ENCODE measurements around the gene FXYD6.

Gene FXYD6

DNA sequence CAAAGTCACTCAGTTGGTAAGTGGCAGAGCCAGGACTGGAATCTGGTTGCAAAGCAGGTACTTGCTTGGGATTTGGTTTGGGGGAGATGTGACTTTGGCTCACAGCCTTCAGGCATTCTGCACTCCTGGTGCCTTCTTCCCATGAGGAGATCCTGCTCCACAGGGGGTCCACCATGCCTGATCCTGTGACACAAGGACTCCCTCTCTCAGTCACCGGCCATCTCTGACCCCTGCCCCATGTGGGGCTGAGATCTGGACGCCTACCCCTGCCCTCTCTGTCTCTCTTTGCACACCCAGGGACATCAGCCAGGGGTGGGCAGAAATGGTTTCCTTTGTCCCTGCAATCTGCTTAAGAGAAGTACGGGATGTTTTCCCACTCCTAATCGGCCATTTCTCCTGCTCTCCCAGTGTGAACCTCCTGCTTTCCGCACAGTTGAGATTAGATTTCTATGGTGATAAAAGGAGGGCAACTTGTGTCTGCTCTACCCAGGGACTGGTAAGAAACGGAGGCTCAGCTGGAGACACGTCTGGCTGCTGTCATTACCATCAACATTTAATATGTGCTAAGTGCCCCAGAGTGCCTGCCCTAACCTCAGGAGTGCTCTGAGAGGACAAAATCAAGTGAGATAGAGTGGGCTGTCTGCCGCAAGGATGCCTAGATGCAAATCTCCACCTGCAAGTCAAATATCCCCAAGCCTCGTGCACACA lies 11.1 kb upstream of the FXYD6 start:
- Mint-ChIP-seq H3K27me3 (ENCODE audit: low read depth, poor library complexity) (peaks cover 20% of the 10 kb centered on the region), H3K36me3 (ENCODE audit: low read depth) (no peaks in the 10 kb centered on the region), H3K4me3 (no peak overlapping the region), H3K9me3 (peaks cover 4% of the 10 kb centered on the region), H3K27ac (no peak overlapping the region), H3K4me1 (peaks cover 39% of the 10 kb centered on the region)
- TF ChIP-seq, protein P1, sequence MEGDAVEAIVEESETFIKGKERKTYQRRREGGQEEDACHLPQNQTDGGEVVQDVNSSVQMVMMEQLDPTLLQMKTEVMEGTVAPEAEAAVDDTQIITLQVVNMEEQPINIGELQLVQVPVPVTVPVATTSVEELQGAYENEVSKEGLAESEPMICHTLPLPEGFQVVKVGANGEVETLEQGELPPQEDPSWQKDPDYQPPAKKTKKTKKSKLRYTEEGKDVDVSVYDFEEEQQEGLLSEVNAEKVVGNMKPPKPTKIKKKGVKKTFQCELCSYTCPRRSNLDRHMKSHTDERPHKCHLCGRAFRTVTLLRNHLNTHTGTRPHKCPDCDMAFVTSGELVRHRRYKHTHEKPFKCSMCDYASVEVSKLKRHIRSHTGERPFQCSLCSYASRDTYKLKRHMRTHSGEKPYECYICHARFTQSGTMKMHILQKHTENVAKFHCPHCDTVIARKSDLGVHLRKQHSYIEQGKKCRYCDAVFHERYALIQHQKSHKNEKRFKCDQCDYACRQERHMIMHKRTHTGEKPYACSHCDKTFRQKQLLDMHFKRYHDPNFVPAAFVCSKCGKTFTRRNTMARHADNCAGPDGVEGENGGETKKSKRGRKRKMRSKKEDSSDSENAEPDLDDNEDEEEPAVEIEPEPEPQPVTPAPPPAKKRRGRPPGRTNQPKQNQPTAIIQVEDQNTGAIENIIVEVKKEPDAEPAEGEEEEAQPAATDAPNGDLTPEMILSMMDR (IDR thresholded peaks at IDR 0.05): no peak
- no peak for DNase-seq

DNA sequence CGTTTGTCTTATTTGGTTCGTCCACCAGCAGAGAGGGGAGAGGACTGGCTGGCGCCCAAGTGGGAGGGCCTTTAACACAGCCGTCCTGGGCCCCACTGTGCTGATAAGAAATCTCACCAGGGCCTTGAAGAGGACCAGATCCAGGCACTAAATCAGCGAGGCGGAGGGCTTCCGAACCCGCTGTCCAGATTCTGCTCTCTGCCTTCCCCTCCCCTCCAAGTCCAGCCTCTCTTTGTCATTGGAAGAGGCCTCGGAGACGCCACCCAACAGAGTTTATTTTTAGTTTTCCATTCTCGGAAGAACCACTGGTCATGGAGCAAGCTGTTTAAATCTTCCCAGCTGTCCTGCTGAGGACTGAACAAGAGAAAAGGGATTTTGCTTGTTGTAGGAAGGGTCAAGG lies 9.3 kb upstream of the FXYD6 start:
- Mint-ChIP-seq H3K27ac (no peak overlapping the region), H3K27me3 (ENCODE audit: low read depth, poor library complexity) (peaks cover 37% of the 10 kb centered on the region), H3K9me3 (peaks cover 4% of the 10 kb centered on the region), H3K36me3 (ENCODE audit: low read depth) (no peaks in the 10 kb centered on the region), H3K4me1 (peaks cover 42% of the 10 kb centered on the region), H3K4me3 (no peak overlapping the region)
- TF ChIP-seq, protein P1 (IDR thresholded peaks at IDR 0.05): no peak
- no peak for DNase-seq

DNA sequence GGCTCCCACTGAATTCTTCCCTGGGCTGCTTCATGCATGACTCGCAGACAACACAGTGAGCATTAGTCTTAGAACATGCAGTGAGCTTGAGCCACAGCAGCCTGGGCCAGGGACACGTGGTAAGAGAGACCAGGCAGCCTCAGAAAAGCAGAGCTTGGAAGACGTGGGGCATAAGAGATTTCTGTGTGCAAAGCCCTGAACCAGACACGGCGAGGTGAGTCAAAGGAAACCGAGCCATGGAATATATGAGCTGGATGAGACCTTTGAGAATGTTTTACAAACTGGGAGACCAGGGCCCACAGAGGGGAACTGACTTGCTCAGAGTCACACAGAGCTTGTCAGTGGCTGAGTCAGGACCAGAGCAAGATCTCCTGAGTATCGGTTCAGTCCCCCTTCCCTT lies 8.5 kb upstream of the FXYD6 start:
- Mint-ChIP-seq H3K27me3 (ENCODE audit: low read depth, poor library complexity) (peaks cover 41% of the 10 kb centered on the region), H3K4me3 (no peak overlapping the region), H3K36me3 (ENCODE audit: low read depth) (no peaks in the 10 kb centered on the region), H3K9me3 (peaks cover 3% of the 10 kb centered on the region), H3K27ac (no peak overlapping the region), H3K4me1 (peaks cover 42% of the 10 kb centered on the region)
- DNase-seq: no peak
- TF ChIP-seq, protein P1 (IDR thresholded peaks at IDR 0.05): no peak

DNA sequence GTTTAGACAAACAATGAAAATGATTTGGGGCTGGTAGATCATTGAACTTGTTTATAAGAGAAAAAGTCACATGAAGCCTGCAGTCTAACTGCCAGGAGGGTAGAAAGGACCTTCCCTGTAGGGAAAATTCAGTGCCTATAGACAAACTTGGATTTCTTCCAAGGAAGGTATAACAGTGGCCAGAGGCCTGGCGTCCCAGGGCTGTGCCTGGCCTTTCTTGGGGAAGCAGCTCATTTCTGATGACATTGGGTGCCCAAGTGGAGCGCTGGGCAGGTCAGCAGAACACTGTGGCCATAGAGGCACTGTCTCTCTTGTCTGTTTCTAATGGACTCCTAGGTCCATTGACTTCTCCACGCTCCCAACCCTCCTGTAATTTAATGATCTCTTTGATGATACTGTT lies 6.6 kb upstream of the FXYD6 start:
- Mint-ChIP-seq H3K4me1 (peaks cover 36% of the 10 kb centered on the region), H3K4me3 (no peak overlapping the region), H3K9me3 (no peaks in the 10 kb centered on the region), H3K27ac (no peak overlapping the region), H3K36me3 (ENCODE audit: low read depth) (no peaks in the 10 kb centered on the region), H3K27me3 (ENCODE audit: low read depth, poor library complexity) (peaks cover 56% of the 10 kb centered on the region)
- no peak for DNase-seq
- TF ChIP-seq, protein P1 (IDR thresholded peaks at IDR 0.05): no peak

DNA sequence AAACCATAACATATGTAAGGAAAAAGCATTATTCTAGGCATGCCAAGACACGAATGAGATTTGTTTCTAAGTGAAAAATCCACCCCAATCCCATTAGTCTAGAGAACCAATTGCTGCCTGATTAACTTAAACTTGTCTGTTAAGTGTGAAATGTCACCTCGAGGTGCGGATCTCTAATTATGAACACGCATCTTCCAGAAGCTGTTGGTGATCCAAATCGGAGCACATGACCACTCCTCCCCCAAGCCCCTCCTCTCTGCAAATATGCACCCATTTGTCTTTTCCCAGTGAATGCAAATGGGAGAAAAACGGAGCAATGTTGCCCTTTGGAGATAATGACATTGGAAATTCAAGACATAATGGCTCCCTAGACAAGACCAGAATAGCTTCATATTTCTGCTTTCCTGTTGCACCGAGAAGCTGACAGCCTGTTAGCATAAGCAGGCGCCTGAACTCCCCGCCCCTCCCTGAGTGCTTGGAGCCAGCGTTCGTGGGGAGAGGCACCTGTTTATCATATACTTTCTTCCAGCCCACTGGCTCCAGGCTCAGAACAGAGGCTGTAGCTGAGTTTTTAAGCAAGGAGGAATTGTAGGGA lies 6.0 kb upstream of the FXYD6 start:
- Mint-ChIP-seq H3K4me3 (no peak overlapping the region), H3K27ac (no peak overlapping the region), H3K27me3 (ENCODE audit: low read depth, poor library complexity) (peaks cover 59% of the 10 kb centered on the region), H3K9me3 (no peaks in the 10 kb centered on the region), H3K4me1 (peaks cover 33% of the 10 kb centered on the region), H3K36me3 (ENCODE audit: low read depth) (no peaks in the 10 kb centered on the region)
- TF ChIP-seq, protein P1 (IDR thresholded peaks at IDR 0.05): no peak
- no peak for DNase-seq

DNA sequence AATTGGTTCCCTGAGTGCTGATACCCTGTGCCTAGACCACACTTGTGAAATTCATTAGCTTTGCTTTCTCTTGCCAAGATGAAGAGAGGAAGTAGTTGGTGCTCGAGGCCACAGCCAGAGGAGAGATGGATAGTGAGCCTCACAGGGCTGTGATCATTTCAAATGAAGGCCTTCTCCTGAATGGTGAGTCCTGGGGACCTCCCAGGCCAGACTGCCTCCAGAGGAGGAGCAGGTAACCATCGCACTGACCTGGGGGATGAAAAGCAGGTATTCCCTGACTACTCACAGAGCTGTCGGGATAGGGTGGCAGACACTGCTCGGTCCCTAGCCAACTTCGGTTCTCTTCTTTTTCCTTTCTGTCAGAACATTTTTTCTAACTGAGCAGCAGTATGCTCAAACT lies 4.8 kb upstream of the FXYD6 start:
- TF ChIP-seq, protein P1 (IDR thresholded peaks at IDR 0.05): no peak
- Mint-ChIP-seq H3K36me3 (ENCODE audit: low read depth) (no peaks in the 10 kb centered on the region), H3K27ac (no peak overlapping the region), H3K27me3 (ENCODE audit: low read depth, poor library complexity) (peaks cover 71% of the 10 kb centered on the region), H3K4me3 (no peak overlapping the region), H3K9me3 (no peaks in the 10 kb centered on the region), H3K4me1 (peaks cover 41% of the 10 kb centered on the region)
- DNase-seq: no peak
